Measurements from ENCODE around the gene ELMOD3. TPM values are rescaled to one million over a fixed set of nuclear protein-coding genes. Genes with fewer than 3 reads are reported as not detected.

Gene ELMOD3
- total and polyA plus RNA-seq, 9 of the 15 experiments (the other 6 are each of a cell fraction or from before 2014, with no cell fraction given) = 2.7 to 18.7 (median 11.6) TPM

GRCh38 chr2:85428343-85428881 is 73.8 kb downstream of the ELMOD3 start (continued):
- TF ChIP-seq, protein P1, sequence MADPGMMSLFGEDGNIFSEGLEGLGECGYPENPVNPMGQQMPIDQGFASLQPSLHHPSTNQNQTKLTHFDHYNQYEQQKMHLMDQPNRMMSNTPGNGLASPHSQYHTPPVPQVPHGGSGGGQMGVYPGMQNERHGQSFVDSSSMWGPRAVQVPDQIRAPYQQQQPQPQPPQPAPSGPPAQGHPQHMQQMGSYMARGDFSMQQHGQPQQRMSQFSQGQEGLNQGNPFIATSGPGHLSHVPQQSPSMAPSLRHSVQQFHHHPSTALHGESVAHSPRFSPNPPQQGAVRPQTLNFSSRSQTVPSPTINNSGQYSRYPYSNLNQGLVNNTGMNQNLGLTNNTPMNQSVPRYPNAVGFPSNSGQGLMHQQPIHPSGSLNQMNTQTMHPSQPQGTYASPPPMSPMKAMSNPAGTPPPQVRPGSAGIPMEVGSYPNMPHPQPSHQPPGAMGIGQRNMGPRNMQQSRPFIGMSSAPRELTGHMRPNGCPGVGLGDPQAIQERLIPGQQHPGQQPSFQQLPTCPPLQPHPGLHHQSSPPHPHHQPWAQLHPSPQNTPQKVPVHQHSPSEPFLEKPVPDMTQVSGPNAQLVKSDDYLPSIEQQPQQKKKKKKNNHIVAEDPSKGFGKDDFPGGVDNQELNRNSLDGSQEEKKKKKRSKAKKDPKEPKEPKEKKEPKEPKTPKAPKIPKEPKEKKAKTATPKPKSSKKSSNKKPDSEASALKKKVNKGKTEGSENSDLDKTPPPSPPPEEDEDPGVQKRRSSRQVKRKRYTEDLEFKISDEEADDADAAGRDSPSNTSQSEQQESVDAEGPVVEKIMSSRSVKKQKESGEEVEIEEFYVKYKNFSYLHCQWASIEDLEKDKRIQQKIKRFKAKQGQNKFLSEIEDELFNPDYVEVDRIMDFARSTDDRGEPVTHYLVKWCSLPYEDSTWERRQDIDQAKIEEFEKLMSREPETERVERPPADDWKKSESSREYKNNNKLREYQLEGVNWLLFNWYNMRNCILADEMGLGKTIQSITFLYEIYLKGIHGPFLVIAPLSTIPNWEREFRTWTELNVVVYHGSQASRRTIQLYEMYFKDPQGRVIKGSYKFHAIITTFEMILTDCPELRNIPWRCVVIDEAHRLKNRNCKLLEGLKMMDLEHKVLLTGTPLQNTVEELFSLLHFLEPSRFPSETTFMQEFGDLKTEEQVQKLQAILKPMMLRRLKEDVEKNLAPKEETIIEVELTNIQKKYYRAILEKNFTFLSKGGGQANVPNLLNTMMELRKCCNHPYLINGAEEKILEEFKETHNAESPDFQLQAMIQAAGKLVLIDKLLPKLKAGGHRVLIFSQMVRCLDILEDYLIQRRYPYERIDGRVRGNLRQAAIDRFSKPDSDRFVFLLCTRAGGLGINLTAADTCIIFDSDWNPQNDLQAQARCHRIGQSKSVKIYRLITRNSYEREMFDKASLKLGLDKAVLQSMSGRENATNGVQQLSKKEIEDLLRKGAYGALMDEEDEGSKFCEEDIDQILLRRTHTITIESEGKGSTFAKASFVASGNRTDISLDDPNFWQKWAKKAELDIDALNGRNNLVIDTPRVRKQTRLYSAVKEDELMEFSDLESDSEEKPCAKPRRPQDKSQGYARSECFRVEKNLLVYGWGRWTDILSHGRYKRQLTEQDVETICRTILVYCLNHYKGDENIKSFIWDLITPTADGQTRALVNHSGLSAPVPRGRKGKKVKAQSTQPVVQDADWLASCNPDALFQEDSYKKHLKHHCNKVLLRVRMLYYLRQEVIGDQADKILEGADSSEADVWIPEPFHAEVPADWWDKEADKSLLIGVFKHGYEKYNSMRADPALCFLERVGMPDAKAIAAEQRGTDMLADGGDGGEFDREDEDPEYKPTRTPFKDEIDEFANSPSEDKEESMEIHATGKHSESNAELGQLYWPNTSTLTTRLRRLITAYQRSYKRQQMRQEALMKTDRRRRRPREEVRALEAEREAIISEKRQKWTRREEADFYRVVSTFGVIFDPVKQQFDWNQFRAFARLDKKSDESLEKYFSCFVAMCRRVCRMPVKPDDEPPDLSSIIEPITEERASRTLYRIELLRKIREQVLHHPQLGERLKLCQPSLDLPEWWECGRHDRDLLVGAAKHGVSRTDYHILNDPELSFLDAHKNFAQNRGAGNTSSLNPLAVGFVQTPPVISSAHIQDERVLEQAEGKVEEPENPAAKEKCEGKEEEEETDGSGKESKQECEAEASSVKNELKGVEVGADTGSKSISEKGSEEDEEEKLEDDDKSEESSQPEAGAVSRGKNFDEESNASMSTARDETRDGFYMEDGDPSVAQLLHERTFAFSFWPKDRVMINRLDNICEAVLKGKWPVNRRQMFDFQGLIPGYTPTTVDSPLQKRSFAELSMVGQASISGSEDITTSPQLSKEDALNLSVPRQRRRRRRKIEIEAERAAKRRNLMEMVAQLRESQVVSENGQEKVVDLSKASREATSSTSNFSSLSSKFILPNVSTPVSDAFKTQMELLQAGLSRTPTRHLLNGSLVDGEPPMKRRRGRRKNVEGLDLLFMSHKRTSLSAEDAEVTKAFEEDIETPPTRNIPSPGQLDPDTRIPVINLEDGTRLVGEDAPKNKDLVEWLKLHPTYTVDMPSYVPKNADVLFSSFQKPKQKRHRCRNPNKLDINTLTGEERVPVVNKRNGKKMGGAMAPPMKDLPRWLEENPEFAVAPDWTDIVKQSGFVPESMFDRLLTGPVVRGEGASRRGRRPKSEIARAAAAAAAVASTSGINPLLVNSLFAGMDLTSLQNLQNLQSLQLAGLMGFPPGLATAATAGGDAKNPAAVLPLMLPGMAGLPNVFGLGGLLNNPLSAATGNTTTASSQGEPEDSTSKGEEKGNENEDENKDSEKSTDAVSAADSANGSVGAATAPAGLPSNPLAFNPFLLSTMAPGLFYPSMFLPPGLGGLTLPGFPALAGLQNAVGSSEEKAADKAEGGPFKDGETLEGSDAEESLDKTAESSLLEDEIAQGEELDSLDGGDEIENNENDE (IDR thresholded peaks at IDR 0.05; ENCODE audit: low read depth, low read length) = no peak
- TF ChIP-seq RREB1 (CRISPR knock-in tag; IDR thresholded peaks at IDR 0.05) (no peak), KAT8 (IDR thresholded peaks at IDR 0.05; ENCODE audit: low read depth) (no peak), DPF2 (IDR thresholded peaks at IDR 0.05) (peak; percentile 67), NCOR1 (IDR thresholded peaks at IDR 0.05) (no peak), HMG20A (CRISPR knock-in tag; conservative IDR thresholded peaks at IDR 0.05) (no peak), SRSF3 (IDR thresholded peaks at IDR 0.05; ENCODE audit: insufficient read depth, low read length) (no peak), JUN (IDR thresholded peaks at IDR 0.05; ENCODE audit: borderline replicate concordance, low read depth, low read length) (peak; percentile 9; the same call in 1 of the 2 replicates), JUN (CRISPR knock-in tag; IDR thresholded peaks at IDR 0.05; ENCODE audit: borderline replicate concordance) (no peak)
- TF ChIP-seq, protein P2, sequence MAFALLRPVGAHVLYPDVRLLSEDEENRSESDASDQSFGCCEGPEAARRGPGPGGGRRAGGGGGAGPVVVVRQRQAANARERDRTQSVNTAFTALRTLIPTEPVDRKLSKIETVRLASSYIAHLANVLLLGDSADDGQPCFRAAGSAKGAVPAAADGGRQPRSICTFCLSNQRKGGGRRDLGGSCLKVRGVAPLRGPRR (CRISPR knock-in tag; IDR thresholded peaks at IDR 0.05) = no peak

Data from K562 (cell line).